NK-92 (cell line): Measurements from ENCODE around the gene CFAP97D1.

Source experiments
- DNase-seq: peaks from one replicate; lab custom pipeline; 2025; ENCODE audit not compliant: unreplicated experiment; lab: John Stamatoyannopoulos, UW

The CFAP97D1 gene

DNA sequence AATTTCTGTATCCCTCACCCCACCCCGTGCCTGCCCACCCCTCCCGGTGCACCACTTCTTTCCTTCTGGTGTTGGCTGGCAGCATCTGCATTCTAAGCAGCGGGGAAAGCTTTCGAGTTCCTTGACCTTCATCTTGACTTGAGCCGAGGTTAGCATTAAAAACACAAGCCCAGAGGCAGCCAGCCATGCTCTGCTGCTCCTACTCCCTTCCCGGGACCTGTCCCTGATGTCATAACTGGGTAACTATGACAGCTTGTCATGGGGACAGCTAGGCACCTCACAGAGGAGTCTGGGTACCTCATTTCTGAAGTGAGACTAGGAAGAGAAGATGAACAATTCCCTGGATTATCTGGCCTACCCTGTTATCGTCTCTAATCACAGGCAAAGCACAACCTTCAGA, at the start of gene CFAP97D1:
TSS of gene CFAP97D1 (plus strand) at position 301 of the 400 bp plus-strand sequence. CDS start at position 329, 28 bp downstream.
- no peak for DNase-seq

DNA sequence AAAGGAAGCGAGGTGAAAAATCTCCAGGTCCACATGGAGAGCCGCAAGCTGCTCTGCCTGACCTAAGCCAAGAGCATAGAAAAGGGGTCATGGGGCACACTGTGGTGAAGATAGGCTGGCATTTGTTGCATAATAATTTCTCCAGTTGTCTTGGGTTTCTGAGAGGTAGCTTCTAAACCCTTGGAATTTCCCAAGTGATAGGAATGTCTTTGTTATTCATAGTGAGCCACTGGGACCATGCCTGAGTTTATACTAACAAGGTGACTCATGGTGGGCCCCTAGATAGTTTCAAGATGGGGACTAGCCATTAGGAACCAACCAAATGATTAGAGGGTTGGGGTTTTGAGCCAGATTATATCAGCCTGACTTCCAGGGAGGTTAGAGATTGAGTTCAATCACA, 47.3 kb upstream of the CFAP97D1 start:
- no peak for DNase-seq

DNA sequence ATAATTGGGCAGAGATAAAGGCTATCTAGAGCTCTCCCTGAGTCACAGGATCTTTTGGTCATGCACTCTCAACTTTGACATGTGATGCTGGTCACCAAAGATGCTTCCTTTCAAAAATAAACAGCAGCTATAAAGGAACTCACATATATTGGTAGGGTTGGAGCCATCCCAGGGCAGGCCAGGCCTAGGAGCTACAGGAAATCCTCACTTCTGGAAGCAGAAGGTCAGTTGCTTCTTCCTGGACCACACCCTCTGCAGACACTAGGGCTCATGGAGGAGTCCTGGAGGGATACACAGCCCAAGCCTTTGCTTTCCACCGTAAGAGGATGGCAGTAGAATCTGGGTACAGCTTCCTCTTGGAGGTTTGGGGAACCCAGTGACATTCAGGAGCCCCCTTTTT, 46.3 kb upstream of the CFAP97D1 start:
- no peak for DNase-seq

DNA sequence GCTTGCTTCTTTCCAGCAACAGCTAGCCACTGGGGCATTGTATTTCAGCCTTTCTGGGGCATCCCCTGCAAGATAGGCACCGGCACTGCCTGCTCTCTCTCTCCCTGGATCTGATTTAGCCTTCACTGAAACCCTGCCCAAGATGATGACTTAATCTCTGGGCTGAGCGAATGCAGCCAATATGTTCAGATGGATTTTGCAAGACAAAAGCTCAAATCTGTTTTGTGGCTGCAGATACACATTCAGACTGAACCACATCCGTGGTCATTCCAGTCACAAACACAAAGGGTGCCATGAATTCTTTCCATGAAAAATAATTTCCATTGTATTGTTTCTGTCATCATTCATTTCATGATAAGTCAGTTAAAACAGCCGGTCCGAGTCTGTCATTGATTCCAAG, 45.9 kb upstream of the CFAP97D1 start:
- DNase-seq = no peak

DNA sequence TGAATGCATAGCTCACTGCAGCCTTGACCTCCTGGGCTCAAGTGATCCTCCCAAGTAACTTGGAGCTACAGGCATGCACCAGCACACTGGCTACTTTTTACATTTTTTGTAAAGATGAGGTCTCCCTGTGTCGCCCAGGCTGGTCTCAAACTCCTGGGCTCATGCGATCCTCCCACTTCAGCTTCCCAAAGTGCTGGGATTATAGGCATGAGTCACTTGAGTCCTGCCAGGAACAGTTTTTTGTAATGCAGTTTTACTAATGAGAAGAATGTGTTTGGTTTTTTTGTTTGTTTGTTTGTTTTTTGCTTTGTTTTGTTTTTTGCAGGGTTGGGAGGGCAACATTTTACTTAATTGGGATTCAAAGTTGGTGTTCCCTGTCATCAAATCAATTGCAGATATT, 43.8 kb upstream of the CFAP97D1 start:
- DNase-seq = no peak

DNA sequence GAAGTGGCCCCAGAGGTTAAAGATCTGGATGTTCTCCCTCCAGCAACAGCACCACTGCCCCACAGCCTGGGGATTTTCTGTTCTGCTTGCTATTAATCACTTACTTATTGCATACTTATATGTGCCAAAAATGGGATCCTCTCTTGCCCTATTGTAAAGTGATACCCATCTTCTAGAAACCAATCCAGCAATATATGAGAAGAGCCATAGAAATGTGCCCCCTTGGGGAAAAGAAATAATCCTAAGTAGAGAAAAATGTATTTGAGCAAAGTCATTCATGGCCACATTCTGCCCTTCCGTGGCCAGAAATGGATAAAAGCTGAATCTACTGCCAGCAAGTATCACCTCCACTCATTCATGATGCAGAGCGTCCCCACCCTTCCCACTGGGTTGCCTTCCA, 42.5 kb upstream of the CFAP97D1 start:
- DNase-seq = no peak

DNA sequence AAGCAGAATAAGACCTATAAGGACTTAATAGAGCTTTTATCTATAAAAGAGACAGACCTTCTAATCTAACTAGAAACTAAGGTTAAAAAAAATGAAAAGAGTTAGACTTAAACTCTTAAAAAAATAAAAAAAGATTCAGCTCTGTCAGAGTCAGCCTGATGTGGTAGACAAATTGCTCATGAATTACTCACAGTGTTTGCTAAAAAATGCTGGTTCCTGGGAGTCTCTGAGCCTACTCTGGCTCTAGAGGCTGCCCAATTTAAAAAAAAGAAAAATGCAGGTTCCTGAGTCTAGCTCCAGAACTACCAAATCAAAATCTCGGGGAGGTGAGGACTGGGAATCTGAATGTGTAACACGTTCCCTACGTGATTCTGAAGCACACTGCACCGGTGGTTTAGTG, 39.7 kb upstream of the CFAP97D1 start:
- DNase-seq = no peak

DNA sequence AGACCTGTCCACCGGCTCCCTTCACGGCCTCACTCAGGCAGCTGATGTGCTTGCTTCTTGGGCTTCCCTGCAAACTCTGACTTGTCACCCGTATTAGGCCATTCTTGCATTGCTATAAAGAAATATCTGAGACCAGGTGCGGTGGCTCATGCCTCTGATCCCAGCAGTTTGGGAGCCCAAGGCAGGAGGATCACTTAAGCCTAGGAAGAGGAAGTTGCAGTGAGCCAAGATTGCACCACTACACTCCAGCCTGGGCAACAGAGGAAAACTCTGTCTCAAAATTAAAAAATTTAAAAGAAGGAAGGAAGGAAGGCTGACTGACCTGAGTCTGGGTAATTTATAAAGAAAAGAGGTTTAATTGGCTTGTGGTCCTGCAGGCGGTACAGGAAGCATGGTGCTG, 38.6 kb upstream of the CFAP97D1 start:
- no peak for DNase-seq

DNA sequence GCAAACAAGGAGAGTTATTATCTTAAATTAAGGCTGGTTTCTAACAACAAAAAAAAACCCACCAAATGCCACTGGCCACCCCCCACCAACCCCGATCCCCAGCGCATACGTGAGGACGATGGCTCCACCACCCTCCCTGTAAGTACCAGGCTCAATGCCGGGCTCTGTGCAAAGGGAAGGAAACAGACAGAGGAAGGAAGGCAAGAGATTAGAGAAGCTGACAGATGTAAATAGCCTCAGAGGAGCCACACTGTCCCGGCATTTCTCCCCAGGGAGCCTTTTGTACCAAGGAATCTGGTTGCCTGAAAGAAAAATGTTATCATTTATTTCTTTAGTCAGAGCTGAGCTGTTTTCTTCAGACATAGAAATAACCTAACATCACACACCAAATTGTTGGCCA, 34.7 kb upstream of the CFAP97D1 start:
- DNase-seq = no peak

DNA sequence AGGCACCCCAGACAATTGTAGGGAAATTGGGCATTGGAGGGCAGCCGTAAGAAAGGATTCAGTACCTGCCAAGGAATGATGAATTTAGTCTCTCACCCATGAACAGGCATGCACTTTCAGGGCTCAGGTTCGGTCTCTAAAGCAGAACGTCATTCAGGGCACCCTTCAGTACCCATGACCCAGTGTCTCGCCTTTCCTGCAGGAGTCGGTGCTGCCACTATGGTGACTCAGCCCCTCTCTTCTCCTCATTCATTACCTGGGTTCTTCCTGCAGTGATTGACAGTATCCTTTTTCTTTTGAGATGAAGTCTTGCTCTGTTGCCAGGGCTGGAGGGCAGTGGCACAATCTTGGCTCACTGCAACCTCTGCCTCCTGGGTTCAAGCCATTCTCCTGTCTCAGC, 30.1 kb upstream of the CFAP97D1 start:
- DNase-seq = no peak

DNA sequence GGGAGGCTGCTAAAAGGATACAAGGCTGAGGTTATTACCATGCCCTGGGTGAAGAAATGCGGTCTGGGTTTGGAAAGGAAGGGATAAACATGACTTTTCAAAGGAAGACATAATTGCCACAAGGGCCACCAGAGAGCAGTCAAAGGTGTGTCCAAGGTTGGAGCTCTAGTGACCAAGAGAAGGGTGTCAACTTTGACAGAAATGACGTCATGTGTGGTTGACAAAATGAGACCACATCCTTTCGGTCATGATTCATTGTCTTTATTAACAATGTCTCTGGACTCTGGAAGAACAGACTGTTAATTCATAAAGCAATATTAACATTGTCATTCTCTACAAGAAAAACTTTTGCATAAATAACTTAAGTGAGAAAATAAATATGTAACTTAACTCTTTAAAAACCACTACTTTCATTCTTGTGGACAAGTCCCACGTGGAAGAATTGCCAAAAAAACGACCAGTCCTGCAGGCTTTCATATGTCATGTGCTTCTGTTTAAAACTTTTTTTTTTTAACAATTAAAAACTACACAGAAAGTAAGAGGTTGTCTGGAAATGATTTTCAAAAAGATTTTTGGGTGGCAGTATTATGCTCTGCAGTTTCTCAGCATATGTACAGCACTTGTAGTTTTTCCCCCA, 26.6 kb upstream of the CFAP97D1 start:
- DNase-seq = no peak

DNA sequence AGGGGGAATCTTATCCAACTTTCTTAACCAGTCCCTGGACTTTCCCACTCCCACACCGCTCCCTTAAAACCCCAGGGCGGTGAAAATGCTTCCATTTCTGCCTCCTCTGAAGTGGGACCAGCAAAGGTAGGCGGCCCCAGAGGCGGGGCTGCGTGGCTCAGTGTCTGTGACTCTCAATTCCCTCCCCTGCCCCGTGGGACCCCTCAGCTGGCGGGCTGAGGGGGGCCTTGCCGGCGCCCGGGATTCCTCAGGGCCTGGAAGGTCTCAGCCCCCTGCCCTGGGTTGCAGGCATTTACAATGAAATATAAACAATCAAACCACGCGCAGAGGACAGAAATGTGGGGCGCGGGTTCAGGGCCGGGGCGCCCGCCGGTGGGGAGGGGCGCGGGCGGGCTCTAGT, 25.3 kb upstream of the CFAP97D1 start:
- no peak for DNase-seq

DNA sequence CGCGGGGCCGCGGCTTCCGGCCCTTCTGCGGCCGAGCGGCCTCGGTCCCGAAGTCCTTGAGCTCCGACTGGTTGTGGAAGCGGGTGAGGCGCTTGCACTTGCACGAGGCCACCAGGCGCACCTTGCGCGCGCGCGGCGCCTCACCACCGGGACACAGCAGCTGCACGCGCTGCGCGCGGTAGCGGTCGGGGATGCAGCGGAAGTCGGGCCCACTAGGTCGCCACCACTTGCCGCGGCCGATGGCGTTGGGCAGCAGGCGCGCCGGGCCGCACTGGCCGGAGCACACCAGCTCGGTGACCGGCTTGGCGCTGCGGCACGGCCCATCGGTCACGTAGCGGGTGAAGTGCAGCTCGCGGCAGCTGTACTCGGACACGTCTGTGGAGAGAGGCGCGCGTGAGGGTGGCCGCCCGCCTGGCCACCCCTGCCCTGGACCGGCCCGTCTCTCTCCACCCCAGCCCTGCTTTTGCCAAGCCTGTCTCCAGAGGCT, 24.8 kb upstream of the CFAP97D1 start:
- DNase-seq = no peak

DNA sequence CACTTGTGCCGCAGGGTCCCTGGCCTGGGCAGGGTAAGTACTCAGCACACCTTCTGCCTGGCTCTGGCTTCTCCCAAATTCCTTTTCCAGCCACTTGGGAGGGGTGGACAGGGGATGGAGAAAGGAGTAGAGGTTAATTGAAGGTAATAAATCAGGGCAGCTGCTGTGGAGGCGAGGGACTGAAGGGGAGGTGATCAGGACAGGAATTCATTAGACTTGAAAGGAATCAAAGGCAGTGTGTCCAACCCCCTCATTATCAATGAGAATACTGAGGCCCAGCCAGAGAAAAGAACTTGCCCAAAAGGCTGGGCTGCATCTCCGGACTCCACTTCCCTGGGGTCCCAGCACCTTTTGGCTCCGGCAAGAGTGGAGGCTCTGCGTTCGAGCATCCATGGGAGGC, 24.0 kb upstream of the CFAP97D1 start:
- DNase-seq = no peak

DNA sequence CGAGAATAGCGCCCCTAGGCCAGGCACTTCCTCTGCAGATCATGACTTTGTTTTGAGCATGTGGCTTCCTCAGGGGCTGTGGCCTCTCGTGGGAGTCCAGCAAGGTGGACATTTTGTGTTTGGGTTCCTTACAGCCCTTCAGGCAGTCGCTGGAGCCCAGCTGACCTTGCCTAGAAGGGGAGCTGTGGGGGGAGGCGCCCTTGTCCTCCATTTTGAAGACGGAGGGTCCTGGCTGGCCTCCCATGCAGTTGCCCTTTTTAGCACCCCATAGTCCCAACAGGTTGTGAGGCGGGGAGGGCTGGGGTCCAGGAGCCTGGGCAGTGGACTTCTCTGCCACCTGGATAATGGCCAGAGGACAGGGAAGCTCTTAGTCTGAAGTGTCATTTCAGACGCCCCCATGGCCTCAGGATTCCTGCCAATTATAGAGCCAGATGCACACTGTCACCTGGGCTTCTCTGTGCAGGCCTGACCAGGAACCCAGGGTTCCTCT, 23.0 kb upstream of the CFAP97D1 start:
- no peak for DNase-seq

DNA sequence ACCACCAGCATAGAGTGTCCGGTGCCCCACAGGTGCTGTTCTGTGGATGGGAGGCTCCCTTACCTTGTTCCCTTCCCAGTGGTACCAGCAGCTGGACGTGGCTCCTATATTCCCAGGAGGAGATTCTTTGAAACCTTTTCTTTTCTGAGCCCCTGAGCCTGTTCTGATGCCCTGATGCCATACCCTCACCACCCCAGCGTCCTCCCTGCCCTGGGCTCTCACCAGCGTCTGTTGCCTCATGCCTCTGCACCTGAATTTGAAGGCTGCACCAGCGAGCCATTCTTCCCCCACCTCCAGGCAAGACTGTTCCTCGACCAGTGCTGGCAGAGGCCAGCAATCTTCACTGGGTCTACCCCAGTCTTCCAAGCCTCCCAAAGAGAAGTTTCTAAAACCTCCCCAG, 22.1 kb upstream of the CFAP97D1 start:
- no peak for DNase-seq

DNA sequence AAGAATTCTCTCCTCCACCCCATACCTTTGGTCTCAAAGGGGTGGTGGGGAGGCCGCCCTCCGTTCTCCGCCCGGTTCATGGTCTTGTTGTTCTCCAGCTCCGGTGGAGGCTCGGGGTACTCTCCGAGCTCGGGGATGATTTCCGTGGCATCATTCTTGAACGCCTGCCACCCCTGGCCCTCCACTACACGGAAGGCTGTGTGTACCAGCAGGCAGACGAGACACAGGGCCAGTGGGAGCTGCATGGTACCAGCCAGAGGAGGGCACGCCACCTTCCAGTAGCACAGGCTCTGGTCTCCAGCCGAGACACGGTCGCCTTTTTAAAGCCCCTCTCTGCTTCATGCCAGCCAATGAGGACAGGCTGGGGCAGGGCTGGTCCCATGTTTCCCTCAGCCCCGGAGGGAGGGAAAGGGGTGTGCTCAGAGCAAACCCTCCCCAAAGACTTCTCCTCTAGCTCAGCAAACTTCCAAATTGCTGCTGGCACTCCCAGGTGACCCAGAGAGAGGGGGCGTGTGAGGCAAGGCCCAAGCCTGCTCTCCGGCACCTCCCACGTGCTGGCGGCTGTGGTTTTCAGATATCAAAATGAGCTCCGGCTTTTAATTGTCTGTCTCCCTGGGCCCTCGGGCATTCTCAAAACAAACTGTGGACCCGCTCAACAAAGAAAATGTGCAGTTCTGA, 21.6 kb upstream of the CFAP97D1 start, which contains the start of gene SOST:
TSS of gene SOST (minus strand) at position 295 of the 678 bp plus-strand sequence. CDS start at position 245, 50 bp downstream.
- no peak for DNase-seq

DNA sequence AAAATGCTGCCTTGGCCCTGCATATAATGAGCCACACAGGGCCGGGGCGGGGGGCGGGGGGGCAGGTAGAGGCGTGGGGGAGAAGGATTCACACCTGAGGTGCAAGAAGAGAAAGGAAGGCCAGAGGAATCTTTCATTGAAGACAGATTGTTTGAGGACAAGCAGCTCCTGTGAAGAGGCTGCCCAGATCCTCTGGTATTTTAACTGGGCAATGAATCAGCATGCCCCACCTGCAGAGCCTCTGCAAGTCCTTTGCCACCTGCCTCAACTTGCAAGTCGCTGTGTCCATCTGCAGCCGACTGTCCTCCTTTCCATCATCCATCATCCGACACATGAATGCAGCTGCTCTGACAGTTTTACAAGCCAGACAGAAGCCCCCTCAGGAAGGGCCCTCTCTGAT, 20.4 kb upstream of the CFAP97D1 start:
- no peak for DNase-seq

DNA sequence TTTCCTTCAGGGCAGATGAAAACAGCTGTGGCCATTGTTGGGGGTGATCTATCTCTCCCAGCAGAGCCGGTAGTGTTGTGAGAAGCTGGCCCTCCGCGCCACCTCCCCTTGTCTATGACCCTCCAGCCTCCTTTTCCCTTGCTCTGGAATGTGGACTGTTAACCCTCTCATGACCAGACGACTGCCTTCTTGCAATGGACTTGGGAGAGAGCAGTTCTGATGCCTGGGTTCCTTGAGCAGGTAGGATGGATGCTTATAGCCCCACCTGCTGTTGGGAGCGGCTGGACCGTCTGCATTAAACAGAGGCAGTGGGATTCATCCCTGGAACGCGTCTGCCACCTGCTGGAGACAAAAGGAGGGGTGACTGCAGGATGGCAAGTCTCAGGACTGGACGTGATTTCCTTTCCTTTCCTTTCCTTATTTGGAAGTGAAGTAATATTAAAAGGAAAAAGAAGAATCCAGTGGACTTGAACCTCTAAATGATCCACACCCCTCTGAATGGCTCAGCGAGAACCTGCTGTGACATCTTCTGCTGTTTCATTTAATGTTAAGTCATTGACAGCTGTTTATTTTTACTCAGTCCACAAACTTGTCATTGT, 19.9 kb upstream of the CFAP97D1 start:
- peak; percentile 36 for DNase-seq

DNA sequence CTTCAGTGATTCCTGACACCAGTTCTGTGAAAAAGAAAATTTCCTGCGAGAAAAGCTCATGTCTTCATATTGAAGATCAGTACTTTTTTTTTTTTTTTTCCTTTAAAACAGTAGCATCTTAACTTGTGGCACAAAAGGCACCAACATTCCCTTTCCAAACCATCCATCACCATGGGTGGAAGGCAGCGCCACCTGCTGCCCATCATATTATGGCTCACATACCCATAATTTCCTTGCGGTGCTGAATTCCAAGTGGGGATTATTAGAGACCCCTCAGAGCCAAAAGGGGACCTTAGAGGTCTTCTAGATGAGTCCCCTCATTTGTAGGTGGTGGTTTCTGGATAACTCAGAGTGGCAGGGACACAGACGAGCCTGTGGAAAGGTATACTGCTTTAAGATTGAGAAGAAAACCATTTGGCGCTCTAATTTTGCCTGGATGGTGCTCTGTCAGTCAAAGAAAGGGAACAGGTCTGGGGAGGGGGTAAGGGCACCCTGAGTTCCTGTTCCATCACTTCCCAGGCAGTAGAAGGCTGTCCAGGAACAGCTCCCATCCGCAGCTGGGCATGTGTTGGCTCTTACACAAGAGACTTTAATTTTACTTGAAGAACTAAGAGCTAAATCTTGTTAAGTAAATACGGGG, 13.7 kb upstream of the CFAP97D1 start:
- no peak for DNase-seq

DNA sequence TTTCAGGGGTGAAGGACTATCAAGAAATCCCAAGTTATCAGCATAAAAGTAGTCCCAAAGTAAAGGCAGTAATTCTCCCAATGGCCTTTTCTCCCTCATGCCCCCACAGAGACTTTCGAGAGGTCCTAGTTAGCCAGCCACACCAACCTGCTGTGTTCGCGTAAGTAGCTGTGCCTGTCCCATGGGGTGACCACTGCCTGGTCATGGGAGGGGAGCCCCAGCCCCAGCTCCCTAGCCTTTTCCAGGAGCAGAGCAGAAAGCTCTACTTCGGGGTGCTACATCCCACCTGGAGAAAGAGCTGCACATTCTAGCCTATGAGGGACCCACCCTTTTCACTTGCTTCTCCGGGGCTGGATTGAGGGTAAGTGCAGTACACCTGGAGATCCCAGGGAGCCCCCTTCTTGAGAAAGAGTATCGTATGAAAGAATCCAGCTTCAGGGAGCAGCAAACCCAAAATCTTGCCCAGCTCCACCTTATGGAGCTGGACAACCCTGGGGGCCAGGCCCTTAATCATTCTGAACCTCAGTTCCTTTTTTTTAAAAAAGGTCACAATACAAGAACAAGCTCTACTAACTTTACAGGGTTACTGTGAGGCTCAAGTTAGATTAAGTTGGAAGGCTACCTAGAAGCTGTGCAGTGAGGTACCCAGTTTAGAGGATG, 13.1 kb upstream of the CFAP97D1 start:
- no peak for DNase-seq
